HG03520 (cell line): ENCODE results near the gene TRIO.
A peak's percentile ranks its signal among the peaks of the same experiment; 100 is the strongest.

Experiments used
- ATAC-seq: cut with Tn5 transposase; IDR thresholded peaks from one replicate; pipeline ENCODE4 v1.9.1; 2021; ENCODE audit warnings: mild to moderate bottlenecking, moderate library complexity; ENCODE audit not compliant: unreplicated experiment

TRIO gene

GRCh38 chr5:14145435-14146334 lies 2.5 kb downstream of the TRIO start:
- no peak for ATAC-seq

GRCh38 chr5:14146725-14147124 lies 3.6 kb downstream of the TRIO start:
- ATAC-seq, result no peak

GRCh38 chr5:14147210-14147609 lies 4.1 kb downstream of the TRIO start:
- no peak for ATAC-seq

GRCh38 chr5:14148483-14148882 lies 5.3 kb downstream of the TRIO start:
- no peak for ATAC-seq

- no peak for ATAC-seq
Observed at GRCh38 chr5:14148890-14149671, 5.9 kb downstream of the TRIO start.

- ATAC-seq, result no peak
Observed at GRCh38 chr5:14149672-14150274, 6.6 kb downstream of the TRIO start.

GRCh38 chr5:14151416-14151815 lies 8.3 kb downstream of the TRIO start:
- ATAC-seq, result no peak

GRCh38 chr5:14153071-14153864 lies 10.1 kb downstream of the TRIO start:
- ATAC-seq, result no peak

- ATAC-seq, result no peak
Observed at GRCh38 chr5:14153932-14154731, 11.0 kb downstream of the TRIO start.

- peak; percentile 47 for ATAC-seq
Observed at GRCh38 chr5:14155075-14155474, 11.9 kb downstream of the TRIO start.

GRCh38 chr5:14155739-14156138 lies 12.6 kb downstream of the TRIO start:
- no peak for ATAC-seq

- peak; percentile 1 for ATAC-seq
Observed at GRCh38 chr5:14156290-14156649, 13.1 kb downstream of the TRIO start.

- ATAC-seq, result peak; percentile 49
Observed at GRCh38 chr5:14156650-14157492, 13.7 kb downstream of the TRIO start.

- ATAC-seq, result no peak
Observed at GRCh38 chr5:14157493-14157782, 14.3 kb downstream of the TRIO start.

GRCh38 chr5:14158890-14159666 lies 15.9 kb downstream of the TRIO start:
- no peak for ATAC-seq

- ATAC-seq, result no peak
Observed at GRCh38 chr5:14161825-14162556, 18.8 kb downstream of the TRIO start.

- ATAC-seq, result no peak
Observed at GRCh38 chr5:14164164-14165163, 21.3 kb downstream of the TRIO start.
